Cortex of kidney (tissue), 1 donor: ENCODE results near the gene CNTNAP2.
"Not testable (repeated sequence)": the region's sequence is repeated elsewhere in the genome, so short reads cannot be mapped to it uniquely, and the experiment has no call there.

Experiments
- DNase-seq: peaks from one replicate; lab custom pipeline; 2025; lab: John Stamatoyannopoulos, UW

CNTNAP2 gene

DNA sequence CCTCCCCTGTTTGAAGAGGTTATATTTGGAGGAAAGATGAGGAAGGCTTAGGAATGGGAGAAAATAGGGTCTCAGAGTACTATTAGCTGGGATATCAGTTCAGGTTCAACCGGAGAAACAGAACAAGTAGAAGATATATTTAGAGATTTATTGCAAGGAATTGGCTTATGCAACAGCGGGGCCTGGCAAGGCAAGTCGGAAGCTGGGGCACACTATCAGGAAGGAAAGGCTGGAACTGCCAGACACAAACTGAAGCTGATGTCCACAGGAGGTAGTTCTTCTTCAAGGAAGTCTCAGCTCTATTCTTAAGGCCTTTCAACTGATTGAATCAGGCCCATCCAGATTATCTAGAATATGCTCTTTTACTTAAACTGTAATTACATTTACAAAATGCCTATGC, 1534.4 kb downstream of the CNTNAP2 start:
- DNase-seq, result no peak

DNA sequence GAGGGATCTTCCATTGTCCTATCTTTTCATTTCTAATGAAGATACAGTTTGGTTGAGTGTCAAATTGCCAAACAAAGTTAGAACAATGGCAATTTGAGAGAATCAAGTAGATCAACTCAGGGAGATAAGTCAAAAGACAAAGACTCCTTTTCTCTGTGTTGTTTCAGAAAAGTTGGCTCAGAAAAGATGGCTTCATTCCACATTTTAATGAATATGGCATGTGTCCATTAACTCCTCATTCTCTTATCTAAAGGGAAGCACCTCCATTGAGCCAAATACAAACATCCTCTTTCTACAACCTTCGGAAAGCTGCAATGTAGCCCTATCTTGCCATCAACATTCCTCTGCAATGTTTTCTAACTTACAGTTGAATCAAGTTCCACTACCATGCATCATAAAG, 1535.0 kb downstream of the CNTNAP2 start:
- DNase-seq, result no peak

- no peak for DNase-seq
These were observed 1536.9 kb downstream of the CNTNAP2 start for GRCh38 chr7:147653456-147653855.

DNA sequence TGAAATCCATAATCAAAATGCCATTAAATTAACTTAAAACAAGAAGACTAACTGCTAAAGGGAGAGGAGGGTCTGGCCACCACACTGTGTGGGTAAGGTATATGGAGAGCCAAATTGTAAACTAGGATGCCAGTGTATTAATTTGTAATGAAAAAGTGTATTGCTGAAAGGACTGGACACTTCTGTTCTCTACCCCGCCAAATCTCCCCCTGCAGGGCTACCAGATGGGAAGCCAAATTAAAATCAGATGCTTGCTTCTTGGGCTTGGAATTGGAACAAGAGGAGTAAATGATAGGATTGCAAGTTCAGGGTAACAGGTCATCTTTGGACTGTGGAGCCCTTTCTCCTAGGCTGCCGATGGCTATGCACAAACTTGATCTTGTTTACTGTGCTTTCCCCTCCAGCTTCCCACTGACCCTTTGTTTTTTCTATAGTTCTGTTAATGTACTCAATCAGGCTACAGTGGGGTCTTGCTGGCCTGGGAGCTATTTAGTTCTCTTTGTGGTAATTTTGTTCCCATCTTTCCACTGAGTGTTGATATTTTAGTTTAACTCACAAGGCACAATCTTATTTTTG, 1541.9 kb downstream of the CNTNAP2 start:
- no peak for DNase-seq

- DNase-seq, result no peak
These were observed 1542.7 kb downstream of the CNTNAP2 start for GRCh38 chr7:147659036-147659995.

DNA sequence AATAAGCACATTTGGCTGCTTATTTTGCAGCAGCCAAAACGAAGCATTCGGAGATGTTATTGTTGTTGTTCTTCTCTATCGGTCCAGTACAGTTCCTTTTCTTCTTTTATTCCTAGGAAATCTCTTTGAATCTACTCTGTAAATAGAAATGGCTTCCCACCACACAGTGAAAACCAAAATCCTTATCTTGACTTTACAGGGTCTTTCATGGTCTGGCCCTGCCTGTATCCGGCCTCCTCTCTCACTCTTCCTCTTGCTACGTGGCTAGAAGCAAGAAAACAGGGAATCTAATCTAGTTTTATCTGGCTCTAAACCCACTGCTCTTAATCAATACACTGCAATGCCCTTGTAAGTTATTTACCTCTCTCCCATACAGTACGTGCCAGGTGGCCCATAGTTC, 1547.9 kb downstream of the CNTNAP2 start:
- DNase-seq, result no peak

DNA sequence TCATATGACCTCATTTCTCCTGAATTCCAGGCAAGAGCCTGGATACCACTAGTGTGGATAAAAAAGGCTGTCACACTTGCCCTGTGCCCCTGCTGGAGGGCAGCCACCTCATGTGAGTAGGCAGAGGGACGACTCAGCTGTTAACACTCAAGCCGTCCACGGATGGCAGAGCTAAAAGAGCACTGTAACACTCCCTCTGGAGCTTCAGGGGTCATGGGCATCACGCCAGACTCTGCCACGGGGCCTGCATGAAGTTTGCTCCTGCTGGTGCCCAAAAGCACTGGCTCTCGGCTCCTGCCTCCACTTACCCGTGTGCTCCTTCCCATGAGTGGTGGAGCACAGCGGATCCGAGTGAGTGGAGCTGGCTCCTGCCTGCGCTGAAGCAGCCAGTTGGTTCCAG, 1554.2 kb downstream of the CNTNAP2 start:
- no peak for DNase-seq

- DNase-seq, result no peak
These were observed 1558.1 kb downstream of the CNTNAP2 start for GRCh38 chr7:147674705-147675104.

- no peak for DNase-seq
These were observed 1562.3 kb downstream of the CNTNAP2 start for GRCh38 chr7:147678943-147679342.

DNA sequence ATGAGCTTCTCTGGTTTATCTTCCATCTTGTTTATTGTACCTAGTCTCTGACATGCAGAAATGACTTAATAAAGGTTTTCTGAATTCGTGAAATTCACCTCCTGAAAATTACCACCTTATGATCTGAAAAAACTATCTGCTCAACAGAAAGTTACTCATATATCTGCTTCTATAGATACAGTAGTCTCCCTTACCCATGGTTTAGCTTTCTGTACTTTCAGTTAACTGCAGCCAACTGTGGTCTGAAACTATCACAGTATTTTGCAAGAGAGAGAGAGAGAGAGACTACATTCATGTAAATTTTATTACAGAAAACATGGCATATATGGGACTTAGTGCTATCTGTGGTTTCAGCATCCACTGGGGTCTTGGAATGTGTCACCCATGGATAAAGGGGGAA, 1564.9 kb downstream of the CNTNAP2 start:
- DNase-seq, result no peak

GRCh38 chr7:147700702-147701101, 1584.1 kb downstream of the CNTNAP2 start:
- no peak for DNase-seq

GRCh38 chr7:147707926-147708325, 1591.3 kb downstream of the CNTNAP2 start:
- no peak for DNase-seq

- no peak for DNase-seq
These were observed 1592.3 kb downstream of the CNTNAP2 start for GRCh38 chr7:147708871-147709270.

DNA sequence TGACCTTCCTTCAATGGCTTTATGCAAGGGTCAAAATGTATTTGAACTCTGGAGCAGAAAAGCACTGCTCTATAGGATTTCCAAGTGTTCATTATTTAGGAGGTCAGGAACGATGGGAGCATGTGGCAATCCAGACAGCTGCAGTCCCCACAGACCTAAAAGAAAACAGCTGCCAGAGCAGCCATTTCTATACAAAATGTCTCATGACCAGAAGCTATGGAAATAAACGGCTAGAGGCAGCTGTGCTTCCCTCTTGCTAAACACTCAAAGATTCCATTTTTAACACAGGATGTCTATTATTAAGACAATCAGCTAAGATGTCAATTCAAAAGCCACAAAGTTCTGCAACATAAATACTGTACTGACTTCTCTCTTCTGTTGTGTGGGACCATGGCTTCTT, 1594.8 kb downstream of the CNTNAP2 start:
- no peak for DNase-seq

GRCh38 chr7:147721962-147722830, 1605.6 kb downstream of the CNTNAP2 start:
- DNase-seq, result no peak

DNA sequence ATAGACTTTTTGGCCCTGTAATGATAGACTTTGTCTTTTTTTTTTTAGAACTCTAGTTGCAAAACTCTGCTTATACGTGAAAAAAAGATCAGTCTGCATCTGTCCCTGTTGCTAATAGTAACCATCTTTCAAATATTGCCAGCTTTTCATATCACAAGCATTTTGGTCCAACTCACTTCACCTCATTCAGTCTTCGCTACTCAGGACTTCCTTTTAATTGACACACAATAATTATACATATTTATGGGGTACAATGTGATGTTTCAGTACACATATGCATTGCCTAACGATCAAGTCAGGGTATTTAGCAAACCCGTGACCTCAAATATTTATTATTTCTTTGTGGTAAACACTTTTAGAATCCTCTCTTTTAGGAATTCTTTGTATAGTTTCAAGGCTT, 1606.9 kb downstream of the CNTNAP2 start:
- no peak for DNase-seq

DNA sequence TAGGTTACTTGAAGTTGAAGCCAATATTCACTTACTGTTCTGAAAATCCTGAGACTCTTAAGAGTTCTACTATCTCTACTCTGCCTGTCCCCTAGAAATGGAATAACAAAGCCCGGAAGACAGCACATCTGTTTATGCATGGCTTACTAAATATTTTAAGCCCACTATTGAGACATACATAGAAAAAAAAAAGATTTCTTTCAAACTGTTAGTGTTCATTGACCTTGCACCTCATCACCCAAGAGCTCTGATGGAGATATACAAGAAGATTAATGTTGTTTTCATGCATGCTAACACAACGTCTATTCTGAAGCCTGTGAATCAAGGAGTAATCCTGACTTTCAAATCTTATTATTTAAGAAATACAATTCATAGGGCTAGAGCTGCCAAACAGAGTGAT, 1614.7 kb downstream of the CNTNAP2 start:
- no peak for DNase-seq

GRCh38 chr7:147737559-147738214, 1621.1 kb downstream of the CNTNAP2 start:
- DNase-seq, result not testable (repeated sequence)

DNA sequence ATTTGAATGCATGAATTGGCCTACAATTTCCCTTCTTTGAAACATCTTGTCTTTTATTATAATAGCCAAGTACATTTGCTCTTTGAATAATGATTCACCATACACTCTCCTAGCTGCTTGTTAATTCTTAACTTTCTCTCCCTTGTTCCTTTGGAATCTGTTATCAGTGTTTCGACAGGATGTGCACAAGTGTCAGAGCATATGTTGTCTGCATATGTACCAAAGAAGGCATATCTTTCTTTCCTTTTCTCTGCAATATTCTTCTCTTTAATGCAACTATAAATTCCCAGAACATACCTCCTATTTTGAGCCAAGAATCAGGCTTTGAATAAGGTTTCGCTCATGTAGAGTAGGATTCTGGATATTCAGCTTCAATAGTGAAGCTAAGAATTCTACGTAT, 1625.7 kb downstream of the CNTNAP2 start:
- DNase-seq, result no peak

- DNase-seq, result no peak
These were observed 1639.7 kb downstream of the CNTNAP2 start for GRCh38 chr7:147756300-147756699.

GRCh38 chr7:147759327-147759943, 1642.8 kb downstream of the CNTNAP2 start:
- no peak for DNase-seq

- DNase-seq, result no peak
These were observed 1648.7 kb downstream of the CNTNAP2 start for GRCh38 chr7:147765301-147765700.
